Vein endothelial cell (primary cell): ENCODE data around the gene PLA2G15. TPM values are rescaled to one million over a fixed set of nuclear protein-coding genes. Genes with fewer than 3 reads are reported as not detected.

Experiments
- small RNA-seq: library from RNA; depleted of rRNA; stranded (forward); fragments of <200 nt; gene quantifications from one replicate; pipeline ENCODE3, GENCODE V24; 2012
- total RNA-seq: library from RNA; depleted of rRNA; stranded (reverse); fragments of >200 nt; gene quantifications from 2 replicates; pipeline ENCODE4 v1.2.3, GENCODE V29; 2012

Gene PLA2G15
- 23.7 and 28.7 TPM in 2 replicates for total RNA-seq

DNA sequence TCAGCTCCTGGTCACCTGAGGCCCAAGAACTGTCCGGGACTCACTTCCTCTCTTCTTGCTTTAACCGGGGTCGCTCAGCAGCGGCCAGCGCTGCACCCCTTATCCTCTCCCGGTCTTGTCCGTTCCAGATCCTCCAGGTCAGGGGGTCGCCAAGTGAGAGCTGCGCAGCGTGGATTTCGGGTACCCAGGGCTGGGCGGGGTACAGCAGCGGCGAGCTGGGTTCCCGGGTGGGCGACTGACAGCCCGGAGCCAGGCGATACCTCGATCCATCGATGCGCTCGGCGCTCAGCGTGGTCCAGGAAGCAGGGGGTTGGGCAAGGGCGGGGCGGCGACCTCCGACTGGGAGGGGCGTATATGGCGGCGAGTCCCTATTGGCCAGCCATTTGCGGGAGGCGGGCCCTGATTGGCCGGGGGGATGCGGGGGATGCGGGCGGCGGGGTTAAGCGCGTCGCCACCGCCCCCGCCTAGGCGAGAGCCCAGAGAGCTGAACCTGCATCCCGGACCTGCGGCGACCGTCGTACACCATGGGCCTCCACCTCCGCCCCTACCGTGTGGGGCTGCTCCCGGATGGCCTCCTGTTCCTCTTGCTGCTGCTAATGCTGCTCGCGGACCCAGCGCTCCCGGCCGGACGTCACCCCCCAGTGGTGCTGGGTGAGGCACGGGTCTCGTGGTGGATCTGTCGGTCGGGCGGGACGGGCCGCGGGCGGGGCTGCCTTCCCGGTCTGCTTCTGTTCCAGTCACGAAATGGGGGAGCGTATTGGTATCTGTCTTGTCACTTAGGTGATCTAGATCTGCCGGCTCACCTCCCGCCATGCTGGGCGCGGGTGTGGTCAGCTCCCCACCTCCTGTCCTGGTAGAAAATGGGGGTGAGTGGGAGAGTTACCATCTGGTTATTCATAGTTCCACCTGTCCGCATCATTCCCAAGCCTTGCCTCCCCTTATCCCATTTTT, at the start of gene PLA2G15:
Gene PLA2G15, plus strand, starts transcription at position 471 of the 951 bp plus-strand sequence. Its CDS starts 54 bp downstream, at position 525.

GRCh38 chr16:68235887-68236136, 9.4 kb upstream of the PLA2G15 start, which contains the start of gene ESRP2:
TSS of gene ESRP2 (minus strand) at chr16:68236127. CDS start at chr16:68236045, 82 bp downstream.

GRCh38 chr16:68264128-68265077, 19.2 kb downstream of the PLA2G15 start, which contains the start of gene SLC7A6:
TSS of gene SLC7A6 (plus strand) at chr16:68264526. CDS start at chr16:68274727, 10,201 bp downstream.

Small RNA genes lying within 50 kb of the gene (small RNA-seq; reads per million reads assigned to genes)
- not detected for gene RNU6-1262P

Other genes with a start within 250 kb of the PLA2G15 start
- under 0.01 and 0.57 TPM in 2 replicates for gene DPEP2, start 245.9 kb upstream of the PLA2G15 start, total RNA-seq
- gene DPEP2NB, start 229.5 kb upstream of the PLA2G15 start, total RNA-seq: not detected in 2 replicates
- gene DDX28, start 222.1 kb upstream of the PLA2G15 start, total RNA-seq: 14.9 and 17.6 TPM in 2 replicates
- gene DUS2, start 222.1 kb upstream of the PLA2G15 start, total RNA-seq: 17.8 and 20.6 TPM in 2 replicates
- 35.4 and 35.6 TPM in 2 replicates for gene NFATC3, start 160.0 kb upstream of the PLA2G15 start, total RNA-seq
- 0.29 and 0.98 TPM in 2 replicates for gene ESRP2, start 9.2 kb upstream of the PLA2G15 start, total RNA-seq
- gene SLC7A6, start 19.2 kb downstream of the PLA2G15 start, total RNA-seq: 55.9 and 56.3 TPM in 2 replicates
- gene SLC7A6OS, start 65.6 kb downstream of the PLA2G15 start, total RNA-seq: 14.0 and 16.4 TPM in 2 replicates
- gene PRMT7, start 65.6 kb downstream of the PLA2G15 start, total RNA-seq: 38.4 and 39.8 TPM in 2 replicates
- 0.10 and 0.33 TPM in 2 replicates for gene SMPD3, start 203.1 kb downstream of the PLA2G15 start, total RNA-seq